Measurements from ENCODE around the gene GALK1.

DNA sequence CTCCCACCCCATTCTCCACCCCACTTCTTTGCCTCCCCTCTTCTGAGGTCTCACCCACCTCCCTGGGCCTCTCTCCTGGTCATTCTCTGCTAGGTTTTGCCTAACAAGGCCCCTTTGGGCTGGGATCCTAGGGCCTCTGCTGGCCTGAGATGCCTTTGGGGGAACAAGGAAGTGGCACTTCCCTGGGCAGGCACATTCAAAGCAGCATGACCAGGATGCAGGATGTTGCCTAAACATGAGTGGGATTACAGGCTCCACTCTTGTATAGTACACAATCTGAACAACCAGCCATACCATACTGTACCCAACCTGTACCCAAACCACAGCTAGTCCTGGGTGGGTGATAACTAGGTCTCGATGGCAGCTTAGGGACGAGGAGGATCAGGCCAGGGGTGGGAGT, 9.0 kb downstream of the GALK1 start:
- TF ChIP-seq, protein P1, sequence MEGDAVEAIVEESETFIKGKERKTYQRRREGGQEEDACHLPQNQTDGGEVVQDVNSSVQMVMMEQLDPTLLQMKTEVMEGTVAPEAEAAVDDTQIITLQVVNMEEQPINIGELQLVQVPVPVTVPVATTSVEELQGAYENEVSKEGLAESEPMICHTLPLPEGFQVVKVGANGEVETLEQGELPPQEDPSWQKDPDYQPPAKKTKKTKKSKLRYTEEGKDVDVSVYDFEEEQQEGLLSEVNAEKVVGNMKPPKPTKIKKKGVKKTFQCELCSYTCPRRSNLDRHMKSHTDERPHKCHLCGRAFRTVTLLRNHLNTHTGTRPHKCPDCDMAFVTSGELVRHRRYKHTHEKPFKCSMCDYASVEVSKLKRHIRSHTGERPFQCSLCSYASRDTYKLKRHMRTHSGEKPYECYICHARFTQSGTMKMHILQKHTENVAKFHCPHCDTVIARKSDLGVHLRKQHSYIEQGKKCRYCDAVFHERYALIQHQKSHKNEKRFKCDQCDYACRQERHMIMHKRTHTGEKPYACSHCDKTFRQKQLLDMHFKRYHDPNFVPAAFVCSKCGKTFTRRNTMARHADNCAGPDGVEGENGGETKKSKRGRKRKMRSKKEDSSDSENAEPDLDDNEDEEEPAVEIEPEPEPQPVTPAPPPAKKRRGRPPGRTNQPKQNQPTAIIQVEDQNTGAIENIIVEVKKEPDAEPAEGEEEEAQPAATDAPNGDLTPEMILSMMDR (conservative IDR thresholded peaks at IDR 0.05; ENCODE audit: low read length): no peak
- no peak for TF ChIP-seq EZH2phosphoT487 (IDR thresholded peaks at IDR 0.05; ENCODE audit: borderline replicate concordance)

All from Loucy (cell line).